ENCODE data around the gene UVRAG. TPM values are rescaled to one million over a fixed set of nuclear protein-coding genes. Genes with fewer than 3 reads are reported as not detected.

UVRAG gene
- total and polyA plus RNA-seq, 2 of the 13 experiments (the other 11 are each of a cell fraction or from before 2014, with no cell fraction given), result 9.7 to 17.3 TPM

- TF ChIP-seq ZFP62 (CRISPR knock-in tag; IDR thresholded peaks at IDR 0.05) (no peak), MED13 (CRISPR knock-in tag; IDR thresholded peaks at IDR 0.05) (no peak), JARID2 (CRISPR knock-in tag; IDR thresholded peaks at IDR 0.05; ENCODE audit: insufficient replicate concordance) (no peak), ZNF503 (CRISPR knock-in tag; IDR thresholded peaks at IDR 0.05) (no peak; the same call in 1 of the 2 replicates), YY1 (IDR thresholded peaks at IDR 0.05; ENCODE audit: insufficient read depth, insufficient replicate concordance, low read depth, low read length) (no peak), SNAPC4 (CRISPR knock-in tag; IDR thresholded peaks at IDR 0.05) (no peak), CHCHD3 (CRISPR knock-in tag; IDR thresholded peaks at IDR 0.05) (no peak), RARG (CRISPR knock-in tag; IDR thresholded peaks at IDR 0.05; ENCODE audit: low read depth) (no peak), ZBTB20 (CRISPR knock-in tag; IDR thresholded peaks at IDR 0.05; ENCODE audit: borderline replicate concordance, low read depth) (no peak), ZNF891 (CRISPR knock-in tag; IDR thresholded peaks at IDR 0.05) (no peak), BCL6 (CRISPR knock-in tag; IDR thresholded peaks at IDR 0.05) (no peak), RARA (CRISPR knock-in tag; IDR thresholded peaks at IDR 0.05) (0 out of 2 replicates have a peak, but pooled peaks have one; percentile 16), E2F2 (CRISPR knock-in tag; IDR thresholded peaks at IDR 0.05; ENCODE audit: borderline replicate concordance) (no peak), SMC3 (IDR thresholded peaks at IDR 0.05; ENCODE audit: low read length) (no peak), ZNF468 (CRISPR knock-in tag; IDR thresholded peaks at IDR 0.05) (no peak), ZNF513 (CRISPR knock-in tag; conservative IDR thresholded peaks at IDR 0.05) (no peak), TOE1 (CRISPR knock-in tag; IDR thresholded peaks at IDR 0.05) (no peak), GLI4 (CRISPR knock-in tag; IDR thresholded peaks at IDR 0.05; ENCODE audit: borderline replicate concordance) (no peak), CBX2 (IDR thresholded peaks at IDR 0.05; ENCODE audit: low read depth, low read length) (no peak), CBX2 (CRISPR knock-in tag; IDR thresholded peaks at IDR 0.05; ENCODE audit: low read depth) (no peak), SRF (IDR thresholded peaks at IDR 0.05; ENCODE audit: low read depth, low read length) (no peak), PAF1 (CRISPR knock-in tag; IDR thresholded peaks at IDR 0.05) (no peak), NFKB2 (CRISPR knock-in tag; IDR thresholded peaks at IDR 0.05; ENCODE audit: borderline replicate concordance) (no peak)
Observed at GRCh38 chr11:76177250-76177686, 362.3 kb downstream of the UVRAG start (continued).

Measured in HepG2 (cell line).